Measurements from ENCODE around the gene FOXN1.
"Not testable (repeated sequence)": the region's sequence is repeated elsewhere in the genome, so short reads cannot be mapped to it uniquely, and the experiment has no call there.

The FOXN1 gene

GRCh38 chr17:28505986-28506665 lies at the start of gene FOXN1:
FOXN1 (plus strand) TSS chr17:28506348; CDS start chr17:28523970, 17,622 bp downstream.
- in situ Hi-C loops (cut with MboI; ENCODE audit: low sequenced_read_pairs) = no loop called here

GRCh38 chr17:28457890-28458289 lies 48.3 kb upstream of the FOXN1 start:
- in situ Hi-C loops (cut with MboI; ENCODE audit: low sequenced_read_pairs) = no loop called here

- in situ Hi-C loops (cut with MboI; ENCODE audit: low sequenced_read_pairs) = not testable (repeated sequence)
Measured at GRCh38 chr17:28458881-28459280, 47.3 kb upstream of the FOXN1 start.

- in situ Hi-C loops (cut with MboI; ENCODE audit: low sequenced_read_pairs) = no loop called here
Measured at GRCh38 chr17:28460901-28461300, 45.2 kb upstream of the FOXN1 start.

- in situ Hi-C loops (cut with MboI; ENCODE audit: low sequenced_read_pairs) = no loop called here
Measured at GRCh38 chr17:28466001-28466400, 40.1 kb upstream of the FOXN1 start.

GRCh38 chr17:28466521-28467048 lies 39.6 kb upstream of the FOXN1 start:
- in situ Hi-C loops (cut with MboI; ENCODE audit: low sequenced_read_pairs) = no loop called here

GRCh38 chr17:28467456-28468025 lies 38.6 kb upstream of the FOXN1 start:
- in situ Hi-C loops (cut with MboI; ENCODE audit: low sequenced_read_pairs) = no loop called here

GRCh38 chr17:28468033-28468735 lies 38.0 kb upstream of the FOXN1 start:
- in situ Hi-C loops (cut with MboI; ENCODE audit: low sequenced_read_pairs) = not testable (repeated sequence)

- in situ Hi-C loops (cut with MboI; ENCODE audit: low sequenced_read_pairs) = no loop called here
Measured at GRCh38 chr17:28468781-28469180, 37.4 kb upstream of the FOXN1 start.

GRCh38 chr17:28469376-28469775 lies 36.8 kb upstream of the FOXN1 start:
- in situ Hi-C loops (cut with MboI; ENCODE audit: low sequenced_read_pairs) = no loop called here

GRCh38 chr17:28470266-28470913 lies 35.8 kb upstream of the FOXN1 start:
- in situ Hi-C loops (cut with MboI; ENCODE audit: low sequenced_read_pairs) = no loop called here

- in situ Hi-C loops (cut with MboI; ENCODE audit: low sequenced_read_pairs) = no loop called here
Measured at GRCh38 chr17:28470914-28471366, 35.2 kb upstream of the FOXN1 start.

- in situ Hi-C loops (cut with MboI; ENCODE audit: low sequenced_read_pairs) = no loop called here
Measured at GRCh38 chr17:28471531-28472342, 34.4 kb upstream of the FOXN1 start.

GRCh38 chr17:28472871-28473497 lies 33.2 kb upstream of the FOXN1 start:
- in situ Hi-C loops (cut with MboI; ENCODE audit: low sequenced_read_pairs) = no loop called here

GRCh38 chr17:28473542-28473941 lies 32.6 kb upstream of the FOXN1 start, which contains the start of gene SLC13A2:
SLC13A2 (plus strand) TSS chr17:28473644; CDS start chr17:28473713, 69 bp downstream.
- in situ Hi-C loops (cut with MboI; ENCODE audit: low sequenced_read_pairs) = no loop called here

GRCh38 chr17:28474111-28474531 lies 32.0 kb upstream of the FOXN1 start:
- in situ Hi-C loops (cut with MboI; ENCODE audit: low sequenced_read_pairs) = no loop called here

- in situ Hi-C loops (cut with MboI; ENCODE audit: low sequenced_read_pairs) = no loop called here
Measured at GRCh38 chr17:28475151-28475900, 30.8 kb upstream of the FOXN1 start.

- in situ Hi-C loops (cut with MboI; ENCODE audit: low sequenced_read_pairs) = no loop called here
Measured at GRCh38 chr17:28476076-28476865, 29.9 kb upstream of the FOXN1 start.
